KMS-11 (cell line): ENCODE results near the gene DGCR2.

Experiments
- H2AFZ ChIP-seq: fragments of 200-600 bp; sonication (generic); 2 replicates; pipeline ENCODE4 v1.6.1; 2016; ENCODE audit warnings: antibody characterized with exemption, mixed run types, low read depth
- H3K27ac ChIP-seq: fragments of 200-600 bp; sonication (generic); 2 replicates; pipeline ENCODE4 v1.6.1; 2016; ENCODE audit warnings: mild to moderate bottlenecking, mixed run types
- H3K27me3 ChIP-seq: fragments of 200-600 bp; sonication (generic); 2 replicates; pipeline ENCODE4 v1.6.1; 2017; ENCODE audit warnings: mild to moderate bottlenecking, low read depth, mixed run types, moderate library complexity; ENCODE audit not compliant: insufficient read depth
- H3K36me3 ChIP-seq: fragments of 200-600 bp; sonication (generic); 2 replicates; pipeline ENCODE4 v1.6.1; 2017; ENCODE audit warnings: mild to moderate bottlenecking, mixed run types; ENCODE audit not compliant: insufficient read depth
- H3K4me1 ChIP-seq: fragments of 200-600 bp; sonication (generic); 2 replicates; pipeline ENCODE4 v1.6.1; 2016; ENCODE audit warnings: mild to moderate bottlenecking, low read depth, mixed run types; ENCODE audit not compliant: poor library complexity, severe bottlenecking
- H3K4me2 ChIP-seq: fragments of 200-600 bp; sonication (generic); 2 replicates; pipeline ENCODE4 v1.7.0; 2016; ENCODE audit warnings: mild to moderate bottlenecking, mixed run types
- H3K4me3 ChIP-seq: fragments of 200-600 bp; sonication (generic); IDR thresholded peaks from 2 replicates; pipeline ENCODE4 v1.6.1; 2017; ENCODE audit warnings: low read depth, low read length, mixed read lengths; ENCODE audit not compliant: insufficient read depth
- H3K79me2 ChIP-seq: fragments of 200-600 bp; sonication (generic); 2 replicates; pipeline ENCODE4 v1.6.1; 2016; ENCODE audit warnings: low read depth, mixed run types; ENCODE audit not compliant: insufficient read depth
- H3K9ac ChIP-seq: fragments of 200-600 bp; sonication (generic); 2 replicates; pipeline ENCODE4 v1.6.1; 2016; ENCODE audit warnings: mild to moderate bottlenecking, mixed run types
- H4K20me1 ChIP-seq: fragments of 200-600 bp; sonication (generic); 2 replicates; pipeline ENCODE4 v1.6.1; 2016; ENCODE audit warnings: mild to moderate bottlenecking, mixed run types; ENCODE audit not compliant: insufficient read depth
- CTCF ChIP-seq: fragments of 200-600 bp; sonication (generic); conservative IDR thresholded peaks from 2 replicates; pipeline ENCODE4 v1.6.1; 2017; ENCODE audit warnings: low read depth, mild to moderate bottlenecking, antibody characterized with exemption, low read length, moderate library complexity, mixed read lengths

DGCR2 gene

GRCh38 chr22:19041704-19042074, 80.5 kb downstream of the DGCR2 start:
- H3K79me2 ChIP-seq, result no peaks in the 10 kb centered on the region
- no peak overlapping the region for H3K27ac ChIP-seq
- TF ChIP-seq CTCF, result no peak
- no peaks in the 10 kb centered on the region for H3K36me3 ChIP-seq
- H3K4me3 ChIP-seq, result no peak overlapping the region
- no peaks in the 10 kb centered on the region for H3K27me3 ChIP-seq
- H3K4me2 ChIP-seq, result no peak overlapping the region
- no peaks in the 10 kb centered on the region for H4K20me1 ChIP-seq
- no peaks in the 10 kb centered on the region for H3K4me1 ChIP-seq
- no peak overlapping the region for H2AFZ ChIP-seq
- no peak overlapping the region for H3K9ac ChIP-seq

- no peak overlapping the region for H3K4me3 ChIP-seq
- TF ChIP-seq CTCF, result no peak
- H3K27me3 ChIP-seq, result no peaks in the 10 kb centered on the region
- H3K36me3 ChIP-seq, result no peaks in the 10 kb centered on the region
- no peaks in the 10 kb centered on the region for H3K79me2 ChIP-seq
- H3K9ac ChIP-seq, result no peak overlapping the region
- no peaks in the 10 kb centered on the region for H4K20me1 ChIP-seq
- no peak overlapping the region for H3K4me2 ChIP-seq
- H3K27ac ChIP-seq, result no peak overlapping the region
- H3K4me1 ChIP-seq, result no peaks in the 10 kb centered on the region
- no peak overlapping the region for H2AFZ ChIP-seq
Observed at GRCh38 chr22:19040888-19041703, 81.1 kb downstream of the DGCR2 start.

GRCh38 chr22:19040391-19040861, 81.8 kb downstream of the DGCR2 start:
- H3K4me1 ChIP-seq, result no peaks in the 10 kb centered on the region
- H3K27ac ChIP-seq, result no peak overlapping the region
- H2AFZ ChIP-seq, result no peak overlapping the region
- no peaks in the 10 kb centered on the region for H3K36me3 ChIP-seq
- TF ChIP-seq CTCF, result no peak
- H4K20me1 ChIP-seq, result no peaks in the 10 kb centered on the region
- no peak overlapping the region for H3K9ac ChIP-seq
- no peak overlapping the region for H3K4me2 ChIP-seq
- H3K27me3 ChIP-seq, result no peaks in the 10 kb centered on the region
- no peak overlapping the region for H3K4me3 ChIP-seq
- H3K79me2 ChIP-seq, result no peaks in the 10 kb centered on the region

GRCh38 chr22:19039796-19040280, 82.4 kb downstream of the DGCR2 start:
- Histone ChIP-seq H3K4me3 (no peak overlapping the region), H3K27ac (no peak overlapping the region), H4K20me1 (no peaks in the 10 kb centered on the region), H2AFZ (no peak overlapping the region), H3K9ac (no peak overlapping the region), H3K79me2 (no peaks in the 10 kb centered on the region), H3K27me3 (no peaks in the 10 kb centered on the region), H3K36me3 (no peaks in the 10 kb centered on the region), H3K4me2 (no peak overlapping the region), H3K4me1 (no peaks in the 10 kb centered on the region)
- no peak for TF ChIP-seq CTCF
